CD4-positive, alpha-beta T cell treated with Interleukin-10 for 1 hour (primary cell): ENCODE data around the gene DGAT2L6.
A peak's percentile ranks its signal among the peaks of the same experiment; 100 is the strongest.

Source experiments
- DNase-seq: peaks from one replicate; pipeline ENCODE4 v3.0.0-alpha.2; 2020

Gene DGAT2L6, protein sequence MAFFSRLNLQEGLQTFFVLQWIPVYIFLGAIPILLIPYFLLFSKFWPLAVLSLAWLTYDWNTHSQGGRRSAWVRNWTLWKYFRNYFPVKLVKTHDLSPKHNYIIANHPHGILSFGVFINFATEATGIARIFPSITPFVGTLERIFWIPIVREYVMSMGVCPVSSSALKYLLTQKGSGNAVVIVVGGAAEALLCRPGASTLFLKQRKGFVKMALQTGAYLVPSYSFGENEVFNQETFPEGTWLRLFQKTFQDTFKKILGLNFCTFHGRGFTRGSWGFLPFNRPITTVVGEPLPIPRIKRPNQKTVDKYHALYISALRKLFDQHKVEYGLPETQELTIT

DNA sequence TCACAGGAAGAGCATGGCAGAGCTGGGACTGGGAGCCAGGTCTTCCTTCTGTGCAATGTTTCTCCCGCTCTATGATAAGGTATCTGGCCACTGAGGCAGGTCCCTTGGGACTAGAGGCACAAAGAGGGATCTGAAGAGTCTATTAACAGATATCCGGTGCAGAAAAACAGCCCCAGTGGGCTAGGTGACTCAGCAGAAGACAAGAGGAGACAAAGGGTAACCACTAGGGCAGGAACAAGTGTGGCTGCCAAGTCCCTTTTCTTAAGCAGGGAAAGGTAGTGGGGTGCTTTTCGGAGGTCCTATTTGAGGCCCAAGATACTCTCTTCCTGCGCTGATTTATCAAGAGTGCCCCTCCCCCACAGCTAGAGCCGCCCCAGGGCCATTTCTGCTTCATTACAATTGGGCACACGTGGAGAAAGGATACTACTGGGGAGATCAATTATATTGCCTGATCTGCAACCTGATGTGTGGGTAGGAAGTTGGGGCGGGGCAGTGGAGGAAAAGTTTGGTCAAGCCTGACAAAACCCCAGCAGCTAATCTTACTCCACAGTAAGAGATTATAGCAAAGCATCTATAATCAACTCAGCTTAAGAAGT is at the start of gene DGAT2L6:
Gene DGAT2L6, plus strand, starts transcription at position 546 of the 596 bp plus-strand sequence. CDS start 100 bp downstream, outside the sequence.
- DNase-seq: no peak

DNA sequence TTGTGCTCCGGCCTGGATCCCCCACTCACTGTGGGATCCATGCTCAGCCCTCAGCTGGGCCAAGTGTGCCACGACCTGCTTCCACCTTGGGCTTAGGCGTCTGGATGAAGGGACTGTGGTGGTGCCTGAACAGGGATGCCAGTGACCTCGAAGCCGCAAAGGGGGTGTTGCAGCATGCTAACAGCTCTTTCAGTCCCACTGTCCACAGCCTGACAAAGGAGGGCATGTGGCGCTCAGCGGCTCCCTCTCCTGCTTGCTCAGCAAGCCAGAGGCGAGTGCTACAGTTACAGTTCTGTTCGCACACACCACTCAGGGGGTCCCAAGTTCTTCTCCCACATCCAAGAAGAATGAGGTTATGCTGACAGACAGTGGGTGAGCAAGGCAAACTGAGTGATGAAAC is 49.2 kb upstream of the DGAT2L6 start:
- DNase-seq: no peak

DNA sequence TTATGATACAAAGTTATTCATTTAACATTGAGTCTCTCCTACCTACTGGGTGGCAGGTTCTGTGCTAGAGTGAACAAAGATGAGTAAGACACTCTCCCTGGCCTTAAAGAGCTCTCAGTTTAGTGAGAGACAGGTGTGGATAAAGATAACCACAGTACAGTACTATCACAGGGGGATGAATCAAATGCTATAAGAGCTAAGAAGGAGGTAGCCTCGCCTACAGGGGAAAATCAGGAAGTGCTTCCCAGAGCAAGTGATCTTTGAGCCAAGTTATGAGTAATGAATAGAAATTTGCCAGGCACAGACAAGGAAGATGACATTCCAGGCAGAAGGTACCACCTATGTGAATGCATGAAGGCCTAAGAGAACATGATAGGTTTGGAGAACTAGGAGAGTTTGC is 47.5 kb upstream of the DGAT2L6 start:
- DNase-seq: no peak

DNA sequence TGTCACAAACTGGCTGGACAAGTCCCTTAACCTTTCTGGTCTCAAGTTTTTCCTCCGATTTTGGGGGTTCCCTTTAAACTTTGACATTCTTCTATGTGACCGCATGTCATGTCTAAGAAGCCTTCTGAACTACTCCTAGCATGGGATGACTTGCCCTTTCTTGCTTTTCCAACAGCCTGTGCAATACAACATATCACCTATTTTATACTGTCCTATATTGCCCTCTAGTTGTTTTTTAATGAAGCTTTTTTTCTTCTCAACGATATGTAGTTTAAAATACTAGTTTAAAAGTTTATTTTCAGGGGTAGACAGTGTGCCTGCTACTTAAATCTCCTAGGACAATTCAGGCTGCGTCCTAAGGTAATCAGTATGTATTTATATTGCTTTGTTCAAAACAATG is 45.1 kb upstream of the DGAT2L6 start:
- DNase-seq: no peak

DNA sequence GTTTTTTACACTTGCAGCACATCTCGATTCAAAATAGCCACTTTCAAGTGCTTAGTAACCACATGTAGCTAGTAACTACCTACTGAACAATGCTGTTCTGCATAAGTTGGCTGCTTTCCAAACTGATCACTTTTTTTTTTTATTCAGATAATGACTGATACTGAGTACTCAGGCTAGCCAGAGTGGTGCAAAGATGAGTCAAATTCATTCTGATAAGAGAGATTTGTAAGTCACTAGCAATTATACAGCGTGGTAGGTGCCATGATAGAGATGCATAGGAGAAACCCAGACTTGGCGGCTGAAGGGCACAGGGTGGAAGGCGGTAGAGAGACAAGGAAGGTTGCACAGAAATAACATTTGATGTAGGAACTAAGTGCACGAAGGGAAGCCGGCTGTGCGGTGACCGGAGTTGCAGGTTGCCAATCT is 44.4 kb upstream of the DGAT2L6 start:
- no peak for DNase-seq

DNA sequence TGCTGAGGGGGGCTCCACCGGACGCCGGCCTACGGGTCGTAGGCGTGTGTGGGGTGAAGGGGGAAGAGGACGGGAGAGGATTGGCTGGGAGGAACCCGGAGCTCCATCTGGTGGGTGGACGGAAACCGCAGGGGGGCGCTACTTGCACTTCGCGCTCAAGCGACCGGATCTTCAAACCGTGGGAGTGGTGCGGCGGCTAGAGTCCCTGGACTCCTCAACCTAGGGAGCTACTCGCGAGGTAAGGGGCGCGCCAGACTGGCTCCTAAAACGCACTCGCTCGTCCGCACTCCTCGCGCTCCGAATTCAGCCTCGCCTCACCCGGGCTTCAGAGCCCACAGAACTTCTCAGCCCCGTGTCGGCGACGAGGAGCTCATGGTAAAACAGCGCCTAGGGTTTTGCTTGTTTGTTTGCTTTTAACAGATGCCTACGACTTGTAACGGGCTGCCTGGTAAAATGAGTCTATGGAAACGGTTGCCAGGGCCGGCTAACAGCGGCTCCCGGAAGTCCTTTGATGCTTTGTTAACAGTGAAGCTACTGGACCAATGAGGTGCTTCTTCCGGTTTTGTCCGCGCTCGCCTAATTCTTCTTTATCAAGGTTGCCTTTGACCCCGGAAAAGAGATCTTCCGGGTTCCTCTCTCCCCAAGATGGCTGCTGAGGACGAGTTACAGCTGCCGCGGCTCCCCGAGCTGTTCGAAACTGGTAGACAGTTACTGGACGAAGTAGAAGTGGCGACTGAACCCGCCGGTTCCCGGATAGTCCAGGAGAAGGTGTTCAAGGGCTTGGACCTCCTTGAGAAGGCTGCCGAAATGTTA is 43.8 kb upstream of the DGAT2L6 start, which contains the start of gene IGBP1:
Gene IGBP1, plus strand, starts transcription at position 145 of the 813 bp plus-strand sequence. Its CDS starts 501 bp downstream, at position 646.
- peak; percentile 87 for DNase-seq

DNA sequence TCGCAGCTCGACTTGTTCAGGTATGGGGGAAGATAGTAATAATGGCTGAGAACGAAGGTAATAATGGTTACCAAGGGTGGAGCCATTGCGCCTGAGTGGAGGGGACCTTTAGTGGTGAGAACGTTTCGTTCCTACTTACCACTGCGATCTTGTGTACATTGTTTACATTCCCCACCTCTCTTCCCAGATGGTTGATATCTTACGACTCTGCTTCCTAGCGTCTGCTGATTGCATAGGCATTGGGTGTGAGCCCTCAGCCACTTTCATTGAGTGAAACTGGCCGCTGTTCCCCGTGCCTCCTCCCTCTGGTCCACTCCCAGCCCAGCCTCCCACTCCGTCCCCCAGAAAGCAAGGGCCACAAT is 43.2 kb upstream of the DGAT2L6 start:
- no peak for DNase-seq

GRCh38 chrX:70138622-70139021 is 38.7 kb upstream of the DGAT2L6 start:
- DNase-seq: no peak

GRCh38 chrX:70139736-70140135 is 37.5 kb upstream of the DGAT2L6 start:
- DNase-seq: no peak

DNA sequence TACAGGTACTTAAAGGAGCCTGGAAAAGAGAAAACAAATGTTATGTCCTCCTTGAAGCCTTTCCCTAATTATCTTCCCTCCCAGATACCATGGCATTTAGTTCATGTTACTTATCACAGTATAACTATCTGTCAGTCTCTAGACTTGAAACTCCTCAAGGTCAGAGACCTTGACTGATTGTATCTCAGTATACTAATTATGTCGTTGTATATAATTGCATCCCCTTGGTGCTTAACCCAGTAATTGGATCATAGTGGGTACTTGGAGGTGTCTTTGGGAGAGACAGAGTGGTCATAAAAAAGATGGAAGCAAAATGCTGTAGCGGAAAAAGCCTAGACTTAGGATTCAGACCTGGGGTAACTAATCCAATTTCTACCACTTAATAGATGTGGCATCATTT is 35.9 kb upstream of the DGAT2L6 start:
- no peak for DNase-seq

- no peak for DNase-seq
Measured at GRCh38 chrX:70166601-70167590, 10.4 kb upstream of the DGAT2L6 start.

DNA sequence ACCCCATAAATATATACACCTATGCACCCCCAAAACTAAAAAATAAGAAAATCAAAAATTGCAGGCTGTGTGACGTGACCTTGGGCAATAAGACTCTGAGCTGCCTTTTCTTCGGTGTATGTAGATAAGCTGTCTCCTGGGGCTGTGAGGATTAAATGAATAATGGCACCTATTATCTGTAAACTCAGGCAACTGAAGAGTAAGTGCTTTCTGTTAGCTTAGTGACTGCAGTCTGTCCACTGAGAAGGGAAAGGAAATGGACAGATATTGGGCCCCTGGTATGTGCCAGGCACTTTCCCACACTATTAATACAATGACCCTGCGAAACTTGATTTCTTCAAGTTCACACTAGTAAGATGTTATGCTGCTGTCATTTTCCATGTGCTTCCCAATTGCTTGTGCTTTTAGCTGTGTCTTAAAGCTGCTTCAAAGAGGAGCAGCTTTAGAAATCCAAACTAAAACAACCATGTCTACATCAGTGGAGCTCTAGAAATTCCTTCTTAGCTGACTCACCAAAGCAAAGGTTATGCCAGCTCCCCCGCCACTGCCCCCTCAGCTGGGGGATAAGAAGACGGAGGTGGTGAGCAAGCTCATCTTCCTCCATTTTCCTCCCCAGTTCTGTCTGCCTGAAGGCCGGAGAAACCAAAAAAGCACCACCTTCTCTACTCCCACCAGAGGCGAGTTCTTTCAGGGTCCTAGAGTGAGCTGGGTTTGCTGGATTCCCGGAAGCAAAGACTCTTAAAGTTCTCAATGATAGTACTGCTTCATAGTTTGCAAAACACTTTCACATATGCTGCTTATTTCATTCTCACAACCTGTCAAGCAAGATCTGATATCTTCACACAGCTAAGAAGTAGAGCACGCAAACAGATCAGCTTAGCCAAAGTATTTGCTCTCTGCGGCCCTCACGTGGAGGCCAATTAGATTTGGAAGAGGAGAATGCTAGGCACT is 8.8 kb upstream of the DGAT2L6 start:
- DNase-seq: no peak

DNA sequence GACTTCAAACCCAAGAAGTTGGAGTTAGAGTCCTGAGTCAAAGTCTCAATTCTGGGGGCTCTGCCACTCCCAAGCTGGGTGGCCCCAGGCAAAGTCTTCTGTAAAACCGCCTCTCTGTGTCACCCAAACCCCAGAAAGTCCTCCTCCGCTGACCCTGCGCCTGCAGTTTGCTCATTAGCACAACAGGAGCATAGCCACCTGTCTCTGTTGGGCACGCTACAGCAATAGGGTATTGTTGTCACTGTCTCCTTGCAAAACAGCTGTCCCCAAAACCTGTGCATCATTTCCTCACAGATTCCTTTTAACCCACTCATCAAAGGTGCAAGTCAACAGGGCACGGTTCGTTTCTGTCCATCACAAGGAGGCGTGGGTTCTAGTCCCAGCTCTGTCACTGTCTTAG is 8.0 kb upstream of the DGAT2L6 start:
- DNase-seq: no peak

DNA sequence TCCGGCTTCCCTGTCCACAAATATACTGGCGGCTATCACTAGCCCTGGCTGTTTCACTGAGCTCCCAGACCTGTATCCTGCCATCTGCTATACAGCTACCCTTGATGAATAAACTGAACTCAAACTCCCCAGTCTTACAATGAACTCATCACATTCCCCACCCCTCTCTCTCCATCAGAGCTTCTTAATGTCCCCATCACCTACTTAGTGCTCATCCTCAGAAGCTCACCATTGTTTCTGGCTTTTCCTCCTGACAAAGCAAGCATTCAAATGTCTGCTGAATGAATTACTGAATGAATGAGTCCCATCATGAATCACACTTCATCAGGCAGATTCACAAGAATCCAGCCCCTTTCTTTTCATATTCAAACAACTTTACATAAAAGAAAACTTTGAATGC is 5.7 kb upstream of the DGAT2L6 start:
- no peak for DNase-seq

DNA sequence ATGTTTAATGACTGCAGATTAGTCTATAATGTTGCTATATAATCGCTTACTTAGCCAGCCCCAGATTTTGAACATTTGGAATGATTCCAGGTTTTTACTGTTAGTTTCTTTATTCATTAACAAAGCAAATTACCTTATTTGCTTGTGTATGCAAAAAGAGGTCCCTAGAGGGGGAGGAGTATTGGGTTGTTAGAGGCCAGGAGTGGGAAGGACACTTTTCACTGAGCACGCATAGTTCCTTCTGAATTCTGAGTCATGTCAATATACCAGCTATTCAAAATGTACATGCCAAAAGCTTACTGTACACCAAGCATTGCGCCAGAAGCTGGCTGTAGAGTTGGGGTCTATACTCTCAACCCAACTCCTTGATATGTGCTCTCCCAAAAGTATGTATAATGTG is 5.1 kb upstream of the DGAT2L6 start:
- no peak for DNase-seq

DNA sequence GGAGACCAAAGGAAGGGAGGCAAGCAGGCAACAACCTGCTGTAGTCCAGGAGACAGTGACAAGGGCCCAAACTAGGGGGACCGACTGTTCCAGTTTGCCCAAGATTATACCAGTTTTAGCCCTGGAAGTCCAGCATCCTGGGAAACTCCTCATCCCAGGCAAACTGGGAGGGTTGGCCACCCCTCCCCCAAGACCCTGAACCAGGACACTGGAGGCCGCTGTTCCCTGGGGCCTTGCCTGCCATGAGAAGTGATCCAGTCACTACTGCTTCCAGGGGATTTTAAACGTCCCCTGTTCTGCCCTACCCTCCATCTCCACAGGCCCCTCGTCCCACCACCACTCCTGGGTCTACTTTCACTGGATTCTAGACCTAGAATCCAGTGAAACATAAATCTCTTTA is 4.3 kb upstream of the DGAT2L6 start:
- DNase-seq: no peak

DNA sequence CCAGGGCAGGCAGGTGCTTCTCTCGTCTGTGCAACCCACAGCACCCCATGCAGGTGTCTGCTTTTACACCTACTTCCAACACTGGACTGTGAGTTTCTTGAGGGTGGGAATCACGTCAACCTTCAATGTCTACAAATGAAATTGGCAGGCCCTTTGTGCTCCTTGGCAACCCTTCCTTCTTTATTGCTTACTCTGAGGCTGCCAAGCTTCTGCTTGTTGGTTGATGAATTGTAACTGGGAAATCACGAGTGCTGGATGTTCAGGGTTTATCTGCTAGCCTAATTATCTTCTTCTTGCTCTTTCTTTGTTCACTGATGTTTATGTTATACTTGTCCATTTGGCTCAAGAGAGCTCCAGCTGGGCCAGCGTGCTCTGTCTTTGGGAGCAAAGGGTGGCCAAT is 2.5 kb upstream of the DGAT2L6 start:
- DNase-seq: no peak

- no peak for DNase-seq
Measured at GRCh38 chrX:70175338-70175737, 1.9 kb upstream of the DGAT2L6 start.

GRCh38 chrX:70183091-70183490 is 5.8 kb downstream of the DGAT2L6 start:
- no peak for DNase-seq

GRCh38 chrX:70190225-70190624 is 12.9 kb downstream of the DGAT2L6 start:
- DNase-seq: no peak

DNA sequence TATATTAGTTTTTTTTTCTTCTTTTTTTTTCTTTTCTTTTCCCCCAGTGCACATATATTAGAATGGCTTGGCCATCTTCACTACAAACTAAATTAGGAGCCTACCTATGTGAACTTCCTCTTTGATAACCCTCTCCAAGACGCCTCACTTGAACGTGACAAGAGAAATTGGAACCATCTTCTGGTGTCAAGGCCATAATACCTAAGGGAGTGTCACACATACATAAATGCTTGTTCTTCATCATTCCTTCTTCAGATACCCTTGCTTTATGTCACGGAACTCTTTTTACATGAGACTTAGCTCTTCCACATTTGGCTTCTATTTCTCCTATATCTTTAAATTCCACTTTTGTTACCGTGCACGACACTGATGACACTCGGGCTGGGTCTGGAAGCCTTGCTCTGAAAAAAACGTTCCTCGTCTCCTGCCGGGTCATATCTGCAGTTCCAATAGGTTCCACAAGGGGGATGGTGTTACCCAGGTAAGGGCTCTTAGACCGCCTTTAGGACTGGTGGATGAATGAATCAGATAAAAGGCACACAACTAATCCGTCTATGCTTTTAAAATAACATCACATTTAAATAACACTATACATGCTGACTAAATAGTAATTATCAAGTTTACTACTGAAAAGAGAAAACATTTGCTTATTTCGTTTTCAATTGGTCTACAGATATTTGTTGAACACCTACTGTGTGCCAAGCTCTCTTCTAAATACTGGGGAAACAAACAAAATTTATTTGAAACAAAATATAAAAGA is 19.9 kb downstream of the DGAT2L6 start:
- peak; percentile 73 for DNase-seq
